ENCODE data around the gene PTPRE. TPM values are rescaled to one million over a fixed set of nuclear protein-coding genes. Genes with fewer than 3 reads are reported as not detected.

PTPRE gene
- total RNA-seq, 2 experiments from 2014 or later, result 19.9 to 22.3 TPM

GRCh38 chr10:128073890-128074289, 167.0 kb downstream of the PTPRE start:
- CTCF ChIA-PET, result interaction anchor here (0.6 to 8.4 kb wide), 4 partner anchors 14 to 63 kb away, joined by 3 to 179 read pairs (median 3); no protein-coding TSS in a partner anchor
- ATAC-seq (no peak), DNase-seq (no peak)
- POLR2A ChIA-PET, result interaction anchor here (1.0 kb wide), 1 partner anchor 9 kb away, joined by 3 read pairs; no protein-coding TSS in a partner anchor
- intact Hi-C loops (cut with micrococcal nuclease), result no loop called here
- H3K4me1 Mint-ChIP-seq (ENCODE audit: low read depth), result peaks cover 2% of the 10 kb centered on the region
- H3K4me3 Mint-ChIP-seq, result no peak overlapping the region
- no peak overlapping the region for H3K27ac Mint-ChIP-seq
- no peaks in the 10 kb centered on the region for H3K9me3 Mint-ChIP-seq
- no peaks in the 10 kb centered on the region for H3K27me3 Mint-ChIP-seq
- H3K36me3 Mint-ChIP-seq (ENCODE audit: low read depth), result peaks cover 52% of the 10 kb centered on the region
- TF ChIP-seq, protein P1, sequence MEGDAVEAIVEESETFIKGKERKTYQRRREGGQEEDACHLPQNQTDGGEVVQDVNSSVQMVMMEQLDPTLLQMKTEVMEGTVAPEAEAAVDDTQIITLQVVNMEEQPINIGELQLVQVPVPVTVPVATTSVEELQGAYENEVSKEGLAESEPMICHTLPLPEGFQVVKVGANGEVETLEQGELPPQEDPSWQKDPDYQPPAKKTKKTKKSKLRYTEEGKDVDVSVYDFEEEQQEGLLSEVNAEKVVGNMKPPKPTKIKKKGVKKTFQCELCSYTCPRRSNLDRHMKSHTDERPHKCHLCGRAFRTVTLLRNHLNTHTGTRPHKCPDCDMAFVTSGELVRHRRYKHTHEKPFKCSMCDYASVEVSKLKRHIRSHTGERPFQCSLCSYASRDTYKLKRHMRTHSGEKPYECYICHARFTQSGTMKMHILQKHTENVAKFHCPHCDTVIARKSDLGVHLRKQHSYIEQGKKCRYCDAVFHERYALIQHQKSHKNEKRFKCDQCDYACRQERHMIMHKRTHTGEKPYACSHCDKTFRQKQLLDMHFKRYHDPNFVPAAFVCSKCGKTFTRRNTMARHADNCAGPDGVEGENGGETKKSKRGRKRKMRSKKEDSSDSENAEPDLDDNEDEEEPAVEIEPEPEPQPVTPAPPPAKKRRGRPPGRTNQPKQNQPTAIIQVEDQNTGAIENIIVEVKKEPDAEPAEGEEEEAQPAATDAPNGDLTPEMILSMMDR (IDR thresholded peaks at IDR 0.05), result no peak

- Mint-ChIP-seq H3K9me3 (no peaks in the 10 kb centered on the region), H3K36me3 (ENCODE audit: low read depth) (peaks cover 51% of the 10 kb centered on the region), H3K27me3 (no peaks in the 10 kb centered on the region), H3K4me1 (ENCODE audit: low read depth) (no peaks in the 10 kb centered on the region), H3K27ac (no peak overlapping the region), H3K4me3 (no peak overlapping the region)
- intact Hi-C loops (cut with micrococcal nuclease), result no loop called here
- TF ChIP-seq, protein P1 (IDR thresholded peaks at IDR 0.05), result no peak
- no peak for DNase-seq
- no peak for ATAC-seq
- POLR2A ChIA-PET, result interaction anchor here (1.0 to 1.1 kb wide), 2 partner anchors 9 to 10 kb away, joined by 3 read pairs; no protein-coding TSS in a partner anchor
- CTCF ChIA-PET, result interaction anchor here (0.9 to 8.4 kb wide), 6 partner anchors 14 to 168 kb away, joined by 3 to 179 read pairs (median 6); partner anchors contain the start of gene PTPRE
Measured at GRCh38 chr10:128074589-128074988, 167.7 kb downstream of the PTPRE start.

- no peak for ATAC-seq
- no peak overlapping the region for H3K4me3 Mint-ChIP-seq
- H3K4me1 Mint-ChIP-seq (ENCODE audit: low read depth), result no peaks in the 10 kb centered on the region
- ChIA-PET CTCF (interaction anchor here (1.2 to 2.9 kb wide), 6 partner anchors 8 to 171 kb away, joined by 3 to 19 read pairs (median 6); partner anchors contain the start of gene PTPRE), POLR2A (interaction anchor here (1.4 kb wide), 1 partner anchor 12 kb away, joined by 5 read pairs; no protein-coding TSS in a partner anchor)
- H3K9me3 Mint-ChIP-seq, result no peaks in the 10 kb centered on the region
- TF ChIP-seq, protein P1 (IDR thresholded peaks at IDR 0.05), result no peak
- intact Hi-C loops (cut with micrococcal nuclease), result loop anchor here (5.0 kb wide), 1 partner anchor 70 kb away; no protein-coding TSS in a partner anchor
- no peak overlapping the region for H3K27ac Mint-ChIP-seq
- DNase-seq, result no peak
- H3K27me3 Mint-ChIP-seq, result no peaks in the 10 kb centered on the region
- peaks cover 44% of the 10 kb centered on the region for H3K36me3 Mint-ChIP-seq (ENCODE audit: low read depth)
Measured at GRCh38 chr10:128077155-128077875, 170.4 kb downstream of the PTPRE start.

- H3K4me3 Mint-ChIP-seq, result no peak overlapping the region
- CTCF ChIA-PET, result interaction anchor here (0.6 to 4.9 kb wide), 18 partner anchors 9 to 186 kb away, joined by 3 to 28 read pairs (median 4); no protein-coding TSS in a partner anchor
- H3K9me3 Mint-ChIP-seq, result no peaks in the 10 kb centered on the region
- H3K27ac Mint-ChIP-seq, result no peak overlapping the region
- TF ChIP-seq, protein P1 (IDR thresholded peaks at IDR 0.05), result peak; percentile 78
- DNase-seq (peak; percentile 57), ATAC-seq (peak; percentile 75)
- H3K27me3 Mint-ChIP-seq, result no peaks in the 10 kb centered on the region
- POLR2A ChIA-PET, result no interaction called here
- no peaks in the 10 kb centered on the region for H3K4me1 Mint-ChIP-seq (ENCODE audit: low read depth)
- intact Hi-C loops (cut with micrococcal nuclease), result loop anchor here (5.0 kb wide), 1 partner anchor 69 kb away; no protein-coding TSS in a partner anchor
- H3K36me3 Mint-ChIP-seq (ENCODE audit: low read depth), result peaks cover 36% of the 10 kb centered on the region
Measured at GRCh38 chr10:128078136-128078969, 171.4 kb downstream of the PTPRE start.

Data from activated CD8-positive, alpha-beta T cell treated with anti-CD3 and anti-CD28 coated beads for 36 hours (primary cell).